ENCODE results near the gene BEST1.

GRCh38 chr11:61954851-61955421 lies 4.8 kb downstream of the BEST1 start:
- TF ChIP-seq CTCF (IDR thresholded peaks at IDR 0.05) (no peak), REST (IDR thresholded peaks at IDR 0.05; ENCODE audit: insufficient read depth in 1 of 2, low read depth in 2 of 2, low read length in 1 of 2) (no peak), POLR2AphosphoS5 (IDR thresholded peaks at IDR 0.05; ENCODE audit: low read depth, low read length) (no peak), SIN3A (IDR thresholded peaks at IDR 0.05; ENCODE audit: borderline replicate concordance, insufficient read depth, low read depth, low read length) (no peak), TCF7L2 (IDR thresholded peaks at IDR 0.05; ENCODE audit: low read depth, low read length) (no peak)
